Trophoblast cell (in vitro differentiated cells and primary cell): Measurements from ENCODE around the gene COL25A1.

ENCODE experiments used
- DNase-seq, 2 donors: peaks; one replicate each; pipeline ENCODE4 v3.0.0-alpha.2; 2016
- H2AFZ ChIP-seq: 2 replicates; pipeline ENCODE4 v1.6.1; 2013; ENCODE audit warnings: low read length, moderate library complexity, mild to moderate bottlenecking; ENCODE audit not compliant: insufficient read depth, poor library complexity
- H2AK5ac ChIP-seq: 2 replicates; pipeline ENCODE4 v1.6.1; 2013; ENCODE audit warnings: mild to moderate bottlenecking, low read length
- H2BK120ac ChIP-seq: 2 replicates; pipeline ENCODE4 v1.6.1; 2013; ENCODE audit warnings: low read length, mild to moderate bottlenecking, moderate library complexity; ENCODE audit not compliant: insufficient read depth, poor library complexity
- H2BK12ac ChIP-seq: 2 replicates; pipeline ENCODE4 v1.6.1; 2013; ENCODE audit warnings: mild to moderate bottlenecking, low read length, moderate library complexity
- H2BK5ac ChIP-seq: 2 replicates; pipeline ENCODE4 v1.6.1; 2013; ENCODE audit warnings: low read length, low read depth, moderate library complexity, mild to moderate bottlenecking; ENCODE audit not compliant: poor library complexity
- H3K14ac ChIP-seq: 2 replicates; pipeline ENCODE4 v1.6.1; 2013; ENCODE audit warnings: mild to moderate bottlenecking, low read length
- H3K18ac ChIP-seq: 2 replicates; pipeline ENCODE4 v1.6.1; 2013; ENCODE audit warnings: mild to moderate bottlenecking, low read length
- H3K23ac ChIP-seq: 2 replicates; pipeline ENCODE4 v1.6.1; 2013; ENCODE audit warnings: low read length
- H3K27ac ChIP-seq: 2 replicates; pipeline ENCODE4 v1.5.1; 2013; ENCODE audit warnings: low read depth, mild to moderate bottlenecking, inconsistent platforms, low read length, moderate library complexity
- H3K27me3 ChIP-seq: 2 replicates; pipeline ENCODE4 v1.6.1; 2013; ENCODE audit warnings: inconsistent platforms, mild to moderate bottlenecking, low read length, moderate library complexity; ENCODE audit not compliant: insufficient read depth
- H3K36me3 ChIP-seq, 2 experiments: 1 replicate in 1 of 2; 2 replicates in 1 of 2; pipeline ENCODE4 v1.6.1; 2013; ENCODE audit warnings: low read length in 2 of 2, mild to moderate bottlenecking in 2 of 2, moderate library complexity in 1 of 2; ENCODE audit not compliant: insufficient read depth in 2 of 2, control insufficient read depth in 1 of 2
- H3K4ac ChIP-seq: 2 replicates; pipeline ENCODE4 v1.6.1; 2013; ENCODE audit warnings: low read depth, mild to moderate bottlenecking, low read length, moderate library complexity
- H3K4me1 ChIP-seq, 2 experiments: 1 replicate in 1 of 2; 2 replicates in 1 of 2; pipeline ENCODE4 v1.6.1; 2013; ENCODE audit warnings: low read length in 2 of 2, mild to moderate bottlenecking in 2 of 2, moderate library complexity in 1 of 2; ENCODE audit not compliant: insufficient read depth in 2 of 2, control insufficient read depth in 1 of 2
- H3K4me2 ChIP-seq: 2 replicates; pipeline ENCODE4 v1.6.1; 2013; ENCODE audit warnings: inconsistent platforms, mild to moderate bottlenecking, low read length, moderate library complexity
- H3K4me3 ChIP-seq: 2 replicates; pipeline ENCODE4 v1.5.1; 2013; ENCODE audit warnings: mild to moderate bottlenecking, low read depth, low read length, inconsistent platforms
- H3K79me1 ChIP-seq: one replicate; pipeline ENCODE4 v1.6.1; 2013; ENCODE audit warnings: low read length
- H3K79me2 ChIP-seq: 2 replicates; pipeline ENCODE4 v1.6.1; 2013; ENCODE audit warnings: low read length, mild to moderate bottlenecking; ENCODE audit not compliant: control insufficient read depth, insufficient read depth, poor library complexity
- H3K9ac ChIP-seq: 2 replicates; pipeline ENCODE4 v1.6.1; 2013; ENCODE audit warnings: mild to moderate bottlenecking, low read length
- H3K9me3 ChIP-seq: 2 replicates; pipeline ENCODE4 v1.6.1; 2013; ENCODE audit warnings: low read depth, mild to moderate bottlenecking, control low read depth, inconsistent platforms, low read length; ENCODE audit not compliant: insufficient read depth
- H4K12ac ChIP-seq: 2 replicates; pipeline ENCODE4 v1.6.1; 2013; ENCODE audit warnings: low read depth, mild to moderate bottlenecking, low read length, moderate library complexity
- H4K8ac ChIP-seq: 2 replicates; pipeline ENCODE4 v1.6.1; 2013; ENCODE audit warnings: low read depth, mild to moderate bottlenecking, low read length, moderate library complexity
- H4K91ac ChIP-seq: one replicate; pipeline ENCODE4 v1.6.1; 2013; ENCODE audit warnings: low read depth, mild to moderate bottlenecking, low read length, moderate library complexity
- WGBS: extraction: QIAGEN DNeasy Blood & Tissue Kit; methylation state at CpG from one replicate; pipeline ENCODE4 v1.1.7; 2013; ENCODE audit warnings: missing lambda C conversion rate; ENCODE audit not compliant: insufficient read length, insufficient coverage; ENCODE audit errors: extremely low coverage; 5-methylcytosine and 5-hydroxymethylcytosine counted together

Gene COL25A1

DNA sequence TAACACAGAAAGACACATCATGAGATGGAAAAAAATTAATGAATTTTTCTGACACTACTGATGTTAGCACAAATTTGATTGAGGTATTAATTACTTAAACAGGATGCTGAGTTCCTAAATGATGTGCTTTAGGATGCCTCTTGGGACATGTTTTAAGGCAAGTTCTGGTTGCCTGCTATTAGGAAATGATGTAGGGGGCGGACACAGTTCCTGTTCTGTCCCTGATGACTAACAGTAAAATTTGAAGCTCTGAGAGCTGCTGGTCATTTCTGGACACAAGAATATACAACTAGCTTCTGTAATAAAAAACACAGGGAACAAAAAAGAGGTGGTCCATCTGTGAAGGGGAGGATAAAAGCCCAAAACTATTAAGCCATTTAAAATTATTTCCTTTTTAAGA lies 376.4 kb downstream of the COL25A1 start:
- Histone ChIP-seq H2BK5ac (no peak overlapping the region), H3K4me2 (no peak overlapping the region), H3K4ac (no peak overlapping the region), H3K27ac (no peak overlapping the region), H3K79me1 (no peaks in the 10 kb centered on the region), H2AK5ac (no peak overlapping the region), H3K9me3 (no peaks in the 10 kb centered on the region), H4K8ac (no peak overlapping the region), H3K18ac (no peak overlapping the region), H2BK12ac (no peak overlapping the region), H3K9ac (no peak overlapping the region), H3K79me2 (no peaks in the 10 kb centered on the region), H4K91ac (no peak overlapping the region), H3K14ac (no peak overlapping the region), H3K27me3 (no peaks in the 10 kb centered on the region), H2BK120ac (no peak overlapping the region), H4K12ac (no peak overlapping the region), H3K36me3 (no peaks in the 10 kb centered on the region), H3K4me3 (no peak overlapping the region), H3K4me1 (no peaks in the 10 kb centered on the region), H3K23ac (no peak overlapping the region), H2AFZ (no peak overlapping the region)
- DNase-seq, result no peak
- whole genome bisulfite sequencing, result no CpG with 5 or more reads among the region's 1 CpG

DNA sequence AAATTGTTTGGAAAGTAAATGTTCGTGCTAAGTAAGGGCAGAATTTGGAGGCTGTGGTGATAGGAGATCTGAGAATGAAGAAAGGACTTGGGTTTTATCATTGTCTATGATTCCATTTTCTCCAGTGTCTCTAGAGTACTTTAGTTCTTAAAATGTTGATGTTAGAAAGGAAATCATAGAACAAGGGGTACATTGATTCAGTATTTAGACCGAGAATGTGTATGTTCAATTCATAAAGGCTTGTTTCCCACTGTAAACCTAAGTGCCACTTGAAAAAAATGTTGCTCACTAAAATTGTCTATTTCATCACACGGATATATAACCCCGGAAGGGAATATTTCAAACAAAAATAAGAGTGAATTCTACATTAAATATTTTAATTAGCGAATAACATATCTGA lies 380.3 kb downstream of the COL25A1 start:
- H3K4me3 ChIP-seq, result no peak overlapping the region
- no peaks in the 10 kb centered on the region for H3K36me3 ChIP-seq
- H2BK12ac ChIP-seq, result no peak overlapping the region
- H4K91ac ChIP-seq, result no peak overlapping the region
- H4K12ac ChIP-seq, result no peak overlapping the region
- H3K14ac ChIP-seq, result no peak overlapping the region
- H3K23ac ChIP-seq, result no peak overlapping the region
- no peak for DNase-seq
- no peak overlapping the region for H2AK5ac ChIP-seq
- no peak overlapping the region for H2BK120ac ChIP-seq
- no peaks in the 10 kb centered on the region for H3K79me2 ChIP-seq
- no peak overlapping the region for H3K9ac ChIP-seq
- H3K4me1 ChIP-seq, result no peaks in the 10 kb centered on the region
- no peak overlapping the region for H2BK5ac ChIP-seq
- no peak overlapping the region for H4K8ac ChIP-seq
- H3K4ac ChIP-seq, result no peak overlapping the region
- H3K27ac ChIP-seq, result no peak overlapping the region
- no CpG with 5 or more reads among the region's 5 CpGs for WGBS
- no peak overlapping the region for H3K4me2 ChIP-seq
- no peak overlapping the region for H3K18ac ChIP-seq
- no peak overlapping the region for H2AFZ ChIP-seq
- H3K9me3 ChIP-seq, result no peaks in the 10 kb centered on the region
- no peaks in the 10 kb centered on the region for H3K27me3 ChIP-seq
- H3K79me1 ChIP-seq, result no peaks in the 10 kb centered on the region

DNA sequence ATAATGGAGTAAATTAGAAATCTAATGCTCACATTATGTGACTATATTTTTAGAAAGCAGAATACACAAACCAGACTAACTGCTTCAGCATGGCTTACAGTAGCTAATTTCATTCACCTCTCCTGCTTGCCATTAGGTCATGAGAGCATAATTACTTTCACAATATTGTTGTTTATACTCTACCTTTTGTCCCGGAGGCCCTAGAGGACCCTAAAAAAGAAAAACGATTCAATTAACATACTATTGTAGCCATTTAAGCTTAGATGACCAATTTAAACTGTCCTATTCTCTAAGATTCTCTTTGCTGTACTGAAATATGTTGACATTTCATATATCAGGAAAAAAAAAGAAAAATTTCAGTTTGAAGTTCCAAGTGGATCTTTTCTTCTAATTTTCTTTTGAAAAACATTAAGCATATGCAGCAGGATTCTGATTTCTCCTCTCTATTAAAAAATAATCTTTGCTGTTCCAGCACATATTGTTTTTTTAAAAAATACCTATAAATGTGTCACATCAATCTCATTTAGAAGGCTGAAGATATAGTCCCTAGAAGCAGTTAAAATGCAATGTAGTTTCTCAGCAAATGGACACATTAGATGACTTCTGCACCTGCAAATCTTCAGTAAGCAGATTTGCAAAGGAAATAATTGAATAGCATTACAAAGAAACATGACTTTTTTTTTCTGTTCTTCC lies 381.9 kb downstream of the COL25A1 start:
- H3K4me2 ChIP-seq, result no peak overlapping the region
- H3K9ac ChIP-seq, result no peak overlapping the region
- H3K79me1 ChIP-seq, result no peaks in the 10 kb centered on the region
- no peak overlapping the region for H2BK12ac ChIP-seq
- H3K18ac ChIP-seq, result no peak overlapping the region
- no peaks in the 10 kb centered on the region for H3K27me3 ChIP-seq
- WGBS, result no CpG with 5 or more reads among the region's 2 CpGs
- no peak overlapping the region for H2AFZ ChIP-seq
- no peak overlapping the region for H3K23ac ChIP-seq
- H3K36me3 ChIP-seq, result no peaks in the 10 kb centered on the region
- H3K4ac ChIP-seq, result no peak overlapping the region
- no peak overlapping the region for H3K4me3 ChIP-seq
- H3K4me1 ChIP-seq, result no peaks in the 10 kb centered on the region
- no peak overlapping the region for H3K14ac ChIP-seq
- H4K12ac ChIP-seq, result no peak overlapping the region
- no peak overlapping the region for H2BK120ac ChIP-seq
- H2BK5ac ChIP-seq, result no peak overlapping the region
- H3K27ac ChIP-seq, result no peak overlapping the region
- H3K79me2 ChIP-seq, result no peaks in the 10 kb centered on the region
- no peak overlapping the region for H4K91ac ChIP-seq
- no peak overlapping the region for H4K8ac ChIP-seq
- H3K9me3 ChIP-seq, result no peaks in the 10 kb centered on the region
- no peak for DNase-seq
- H2AK5ac ChIP-seq, result no peak overlapping the region

DNA sequence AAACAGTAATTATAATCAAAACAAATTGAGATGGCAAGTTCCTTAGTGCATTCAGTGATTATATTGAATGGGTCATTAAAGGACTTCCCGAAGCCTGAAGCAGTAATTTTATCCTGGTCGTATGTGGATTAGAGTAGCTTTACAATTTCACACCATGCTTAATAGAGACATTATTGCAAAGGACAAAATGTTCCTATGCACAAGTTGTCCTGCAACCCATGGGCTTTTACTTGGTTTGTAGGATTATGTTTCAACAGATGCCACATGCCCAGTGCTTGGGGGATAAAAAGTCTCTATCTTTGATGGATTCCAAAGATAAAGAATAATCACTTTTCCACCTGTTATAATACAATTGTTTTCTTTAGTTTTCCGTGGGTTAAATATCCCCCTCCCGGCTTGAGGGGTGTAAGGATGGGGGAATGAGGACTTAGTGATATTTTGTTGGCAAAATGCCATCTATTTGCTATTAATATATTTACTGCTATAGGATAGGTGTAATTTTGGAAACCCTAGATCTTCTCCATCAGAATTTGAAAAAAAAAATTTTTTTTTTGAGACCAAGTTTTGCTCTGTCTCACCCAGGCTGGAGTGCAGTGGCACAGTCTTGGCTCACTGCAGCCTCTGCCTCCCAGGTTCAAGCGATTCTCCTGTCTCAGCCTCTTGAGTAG lies 383.1 kb downstream of the COL25A1 start:
- no CpG with 5 or more reads among the region's 5 CpGs for WGBS
- H4K91ac ChIP-seq, result no peak overlapping the region

More for the DNA sequence above, 383.1 kb downstream of the COL25A1 start:
- Histone ChIP-seq H3K18ac (no peak overlapping the region), H4K8ac (no peak overlapping the region), H2BK12ac (no peak overlapping the region), H3K79me2 (no peaks in the 10 kb centered on the region), H2BK120ac (no peak overlapping the region), H3K4me2 (no peak overlapping the region), H3K4ac (no peak overlapping the region), H3K23ac (no peak overlapping the region), H3K27ac (no peak overlapping the region), H3K79me1 (no peaks in the 10 kb centered on the region), H3K4me3 (no peak overlapping the region), H3K14ac (no peak overlapping the region), H2AFZ (no peak overlapping the region), H4K12ac (no peak overlapping the region), H2AK5ac (no peak overlapping the region), H3K27me3 (no peaks in the 10 kb centered on the region), H3K4me1 (no peaks in the 10 kb centered on the region), H2BK5ac (no peak overlapping the region), H3K9ac (no peak overlapping the region), H3K9me3 (no peaks in the 10 kb centered on the region), H3K36me3 (no peaks in the 10 kb centered on the region)
- no peak for DNase-seq
